Brain microvascular endothelial cell (primary cell): ENCODE results near the gene PIP4K2C.
A peak's percentile ranks its signal among the peaks of the same experiment; 100 is the strongest.

Experiments
- DNase-seq: peaks from one replicate; pipeline ENCODE4 v3.0.0-alpha.2; 2020
- H3K27ac ChIP-seq: fragments of 250-450 bp; sonication (Bioruptor Pico); 2 replicates; pipeline ENCODE4 v1.5.1; 2020; ENCODE audit warnings: mild to moderate bottlenecking, moderate library complexity
- H3K27me3 ChIP-seq: fragments of 250-450 bp; sonication (Bioruptor Pico); replicated peaks from 2 replicates; pipeline ENCODE4 v1.5.1; 2020; ENCODE audit warnings: mild to moderate bottlenecking
- H3K36me3 ChIP-seq: fragments of 250-450 bp; sonication (Bioruptor Pico); replicated peaks from 2 replicates; pipeline ENCODE4 v1.5.1; 2020; ENCODE audit warnings: mild to moderate bottlenecking
- H3K4me3 ChIP-seq: 2 replicates; pipeline ENCODE4 v1.5.1; 2011; ENCODE audit warnings: low read depth, mild to moderate bottlenecking, control low read depth, low read length, moderate library complexity
- CTCF ChIP-seq: IDR thresholded peaks from 2 replicates; pipeline ENCODE4 v1.5.1; 2011; ENCODE audit warnings: low read depth, mild to moderate bottlenecking, moderate library complexity, low read length, control low read depth, inconsistent platforms; ENCODE audit errors: missing control alignments
- in situ Hi-C: cut with HindIII; loops from 2 replicates; pipeline ENCODE4 v1.10.0; 2017; ENCODE audit warnings: low sequenced_read_pairs, low pct_ligation_motif_present

Gene PIP4K2C

DNA sequence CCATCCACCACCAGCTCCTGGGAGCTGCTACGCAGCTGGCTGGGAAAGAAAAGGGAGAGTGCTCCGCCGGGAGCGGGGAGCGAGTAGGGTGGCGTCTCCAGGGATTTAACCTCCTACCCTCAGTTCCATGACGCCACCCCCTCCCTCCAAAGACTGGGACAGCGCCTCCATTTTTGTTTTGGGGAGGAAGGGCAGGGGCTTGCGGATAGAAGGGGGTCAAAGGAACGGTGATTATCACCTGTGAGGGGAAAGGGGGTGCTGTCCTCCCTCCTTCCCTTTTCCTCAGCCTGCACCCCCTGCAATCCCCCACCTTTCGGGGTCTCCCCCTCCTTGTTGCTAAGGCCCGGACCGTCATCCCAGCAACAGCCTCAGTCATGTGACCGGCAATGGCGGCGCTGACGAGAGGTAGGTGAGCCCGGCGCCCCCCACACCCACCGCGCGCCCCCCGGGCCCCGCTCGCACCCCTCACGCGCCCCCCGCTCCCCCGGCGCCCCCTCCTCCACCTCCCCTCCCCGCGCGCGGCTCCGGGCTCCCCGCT is 13.5 kb downstream of the PIP4K2C start, which contains the start of gene DTX3:
Gene DTX3 (plus strand): TSS at position 371 of the 538 bp plus-strand sequence. CDS start 1,694 bp downstream, outside the sequence.
- Histone ChIP-seq H3K27me3 (no peaks in the 10 kb centered on the region), H3K4me3 (peak within 1 kb of the TSS; percentile 75), H3K27ac (no peak within 1 kb of the TSS), H3K36me3 (peaks cover 3% of the 10 kb centered on the region)
- in situ Hi-C loops = no loop called here
- TF ChIP-seq CTCF = no peak
- DNase-seq = peak; percentile 3

GRCh38 chr12:57604992-57605810 is 14.2 kb downstream of the PIP4K2C start:
- TF ChIP-seq CTCF = no peak
- H3K27me3 ChIP-seq = no peaks in the 10 kb centered on the region
- no peak for DNase-seq
- peaks cover under 1% of the 10 kb centered on the region for H3K36me3 ChIP-seq
- peak overlapping the region; percentile 75 for H3K4me3 ChIP-seq
- no peak overlapping the region for H3K27ac ChIP-seq
- in situ Hi-C loops = no loop called here

GRCh38 chr12:57605811-57606311 is 14.9 kb downstream of the PIP4K2C start:
- TF ChIP-seq CTCF = no peak
- Histone ChIP-seq H3K27ac (no peak overlapping the region), H3K27me3 (no peaks in the 10 kb centered on the region), H3K36me3 (no peaks in the 10 kb centered on the region), H3K4me3 (peak overlapping the region; percentile 75)
- DNase-seq = no peak
- in situ Hi-C loops = no loop called here

DNA sequence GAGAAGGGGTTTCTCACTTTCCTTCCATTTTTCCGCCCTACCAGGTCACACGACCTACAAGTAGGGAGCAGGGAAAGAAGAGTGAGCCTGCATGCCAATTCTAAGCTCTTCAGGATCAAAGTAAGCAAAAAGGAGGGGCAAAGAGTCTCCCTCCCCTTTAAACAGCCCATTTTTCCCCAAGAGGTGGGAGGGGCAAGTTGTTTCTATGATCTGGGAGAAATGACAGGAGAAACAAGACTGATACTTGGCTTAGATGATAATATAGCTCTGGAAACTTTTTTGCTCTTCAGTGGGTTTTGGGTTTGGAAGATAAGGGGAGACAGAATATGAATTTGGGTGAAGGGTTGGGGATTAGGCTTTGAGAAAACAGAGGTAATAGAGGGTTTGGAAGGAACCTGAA is 15.4 kb downstream of the PIP4K2C start:
- no peak for DNase-seq
- in situ Hi-C loops = no loop called here
- no peak overlapping the region for H3K27ac ChIP-seq
- no peaks in the 10 kb centered on the region for H3K36me3 ChIP-seq
- H3K4me3 ChIP-seq = no peak overlapping the region
- no peaks in the 10 kb centered on the region for H3K27me3 ChIP-seq
- no peak for TF ChIP-seq CTCF

GRCh38 chr12:57606821-57607220 is 15.8 kb downstream of the PIP4K2C start:
- no peak for TF ChIP-seq CTCF

More at GRCh38 chr12:57606821-57607220, 15.8 kb downstream of the PIP4K2C start:
- in situ Hi-C loops = no loop called here
- no peak for DNase-seq
- H3K27ac ChIP-seq = no peak overlapping the region
- no peak overlapping the region for H3K4me3 ChIP-seq
- H3K27me3 ChIP-seq = no peaks in the 10 kb centered on the region
- H3K36me3 ChIP-seq = no peaks in the 10 kb centered on the region
